Measurements from ENCODE around the gene ELOVL1.

DNA sequence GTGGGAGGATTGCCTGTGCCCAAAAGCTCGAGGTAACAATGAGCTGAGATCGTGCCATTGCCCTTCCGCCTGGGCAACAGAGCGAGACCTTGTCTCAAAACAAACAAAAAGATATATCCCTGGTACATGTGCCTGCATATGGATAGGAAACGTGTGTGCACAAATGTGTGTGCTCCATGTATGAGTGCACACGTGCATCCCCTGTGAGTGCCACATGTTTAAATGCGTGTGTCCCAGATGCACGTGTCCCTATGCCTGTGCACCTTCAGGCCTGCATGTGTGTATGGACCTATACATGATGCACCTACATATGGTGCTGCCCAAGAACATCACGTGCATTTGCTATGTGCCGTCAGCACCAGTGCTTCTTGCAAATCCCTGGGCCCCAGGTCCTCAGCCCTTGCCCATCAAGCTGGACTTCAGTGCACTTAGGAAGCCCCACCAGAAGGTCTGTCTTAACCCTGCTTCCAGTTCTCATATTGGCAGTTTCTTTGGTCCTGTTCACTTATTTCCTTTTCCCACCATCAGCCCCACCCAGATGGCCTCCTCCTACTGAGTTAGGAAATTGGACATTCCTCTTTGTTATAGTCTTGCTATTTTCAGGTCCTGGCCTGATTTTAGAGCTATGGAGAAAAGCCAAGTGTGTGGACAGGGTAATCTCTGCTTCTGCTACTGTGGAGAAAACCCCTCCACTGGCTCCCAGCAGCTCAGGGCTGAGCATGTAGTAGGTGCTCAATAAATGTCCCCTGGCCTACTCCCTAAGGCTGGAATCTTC lies 51.7 kb downstream of the ELOVL1 start:
- TF ChIP-seq POLR2AphosphoS5 (IDR thresholded peaks at IDR 0.05) (no peak), EP300 (IDR thresholded peaks at IDR 0.05) (no peak)
- TF ChIP-seq, protein P1, sequence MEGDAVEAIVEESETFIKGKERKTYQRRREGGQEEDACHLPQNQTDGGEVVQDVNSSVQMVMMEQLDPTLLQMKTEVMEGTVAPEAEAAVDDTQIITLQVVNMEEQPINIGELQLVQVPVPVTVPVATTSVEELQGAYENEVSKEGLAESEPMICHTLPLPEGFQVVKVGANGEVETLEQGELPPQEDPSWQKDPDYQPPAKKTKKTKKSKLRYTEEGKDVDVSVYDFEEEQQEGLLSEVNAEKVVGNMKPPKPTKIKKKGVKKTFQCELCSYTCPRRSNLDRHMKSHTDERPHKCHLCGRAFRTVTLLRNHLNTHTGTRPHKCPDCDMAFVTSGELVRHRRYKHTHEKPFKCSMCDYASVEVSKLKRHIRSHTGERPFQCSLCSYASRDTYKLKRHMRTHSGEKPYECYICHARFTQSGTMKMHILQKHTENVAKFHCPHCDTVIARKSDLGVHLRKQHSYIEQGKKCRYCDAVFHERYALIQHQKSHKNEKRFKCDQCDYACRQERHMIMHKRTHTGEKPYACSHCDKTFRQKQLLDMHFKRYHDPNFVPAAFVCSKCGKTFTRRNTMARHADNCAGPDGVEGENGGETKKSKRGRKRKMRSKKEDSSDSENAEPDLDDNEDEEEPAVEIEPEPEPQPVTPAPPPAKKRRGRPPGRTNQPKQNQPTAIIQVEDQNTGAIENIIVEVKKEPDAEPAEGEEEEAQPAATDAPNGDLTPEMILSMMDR (IDR thresholded peaks at IDR 0.05) = no peak
